WERI-Rb-1 (cell line): Measurements from ENCODE around the gene GCLM.
"Not testable (repeated sequence)": the region's sequence is repeated elsewhere in the genome, so short reads cannot be mapped to it uniquely, and the experiment has no call there.

Experiments used
- DNase-seq: peaks from one replicate; pipeline ENCODE4 v3.0.0-alpha.2; 2020
- H3K27ac ChIP-seq: fragments of 250-450 bp; sonication (Bioruptor Pico); 2 replicates; pipeline ENCODE4 v1.5.1; 2020; ENCODE audit warnings: mild to moderate bottlenecking, moderate library complexity
- H3K27me3 ChIP-seq: fragments of 250-450 bp; sonication (Bioruptor Pico); 2 replicates; pipeline ENCODE4 v1.5.1; 2021; ENCODE audit warnings: mild to moderate bottlenecking, low read depth, moderate library complexity; ENCODE audit not compliant: insufficient read depth, severe bottlenecking
- H3K36me3 ChIP-seq: fragments of 250-450 bp; sonication (Bioruptor Pico); 2 replicates; pipeline ENCODE4 v1.5.1; 2020; ENCODE audit warnings: mild to moderate bottlenecking, moderate library complexity
- H3K4me3 ChIP-seq: 2 replicates; pipeline ENCODE4 v1.5.1; 2011; ENCODE audit warnings: low read depth, mild to moderate bottlenecking, control low read depth, low read length
- H3K9me3 ChIP-seq: fragments of 250-450 bp; sonication (Bioruptor Pico); 2 replicates; pipeline ENCODE4 v1.5.1; 2021; ENCODE audit warnings: mild to moderate bottlenecking, moderate library complexity; ENCODE audit not compliant: severe bottlenecking
- CTCF ChIP-seq: IDR thresholded peaks from 2 replicates; pipeline ENCODE4 v1.5.1; 2011; ENCODE audit warnings: low read depth, mild to moderate bottlenecking, control low read depth, inconsistent platforms, low read length

Gene GCLM

GRCh38 chr1:93909146-93910050, at the start of gene GCLM:
Gene GCLM (minus strand): TSS chr1:93909430. CDS start chr1:93909163, 267 bp downstream.
- Histone ChIP-seq H3K36me3 (no peaks in the 10 kb centered on the region), H3K27me3 (no peaks in the 10 kb centered on the region), H3K27ac (peak within 1 kb of the TSS; percentile 76)

GRCh38 chr1:93958726-93959100, 49.5 kb upstream of the GCLM start:
- Histone ChIP-seq H3K36me3 (no peaks in the 10 kb centered on the region), H3K9me3 (peaks cover 12% of the 10 kb centered on the region), H3K4me3 (no peak overlapping the region), H3K27me3 (no peaks in the 10 kb centered on the region), H3K27ac (no peak overlapping the region)
- no peak for DNase-seq
- no peak for TF ChIP-seq CTCF

More at GRCh38 chr1:93909146-93910050, at the start of gene GCLM:
- H3K4me3 ChIP-seq, result peak within 1 kb of the TSS; percentile 68
- peak; percentile 96 for TF ChIP-seq CTCF
- DNase-seq, result peak; percentile 92
- H3K9me3 ChIP-seq, result peaks cover 8% of the 10 kb centered on the region

- H3K27ac ChIP-seq, result no peak overlapping the region
- H3K4me3 ChIP-seq, result no peak overlapping the region
- H3K27me3 ChIP-seq, result no peaks in the 10 kb centered on the region
- peaks cover 12% of the 10 kb centered on the region for H3K9me3 ChIP-seq
- H3K36me3 ChIP-seq, result no peaks in the 10 kb centered on the region
- no peak for TF ChIP-seq CTCF
- no peak for DNase-seq
Observed at GRCh38 chr1:93958032-93958725, 48.9 kb upstream of the GCLM start.

- H3K27ac ChIP-seq, result no peak overlapping the region
- no peak for TF ChIP-seq CTCF
- DNase-seq, result no peak
- no peaks in the 10 kb centered on the region for H3K36me3 ChIP-seq
- no peaks in the 10 kb centered on the region for H3K27me3 ChIP-seq
- no peak overlapping the region for H3K4me3 ChIP-seq
- H3K9me3 ChIP-seq, result peaks cover 12% of the 10 kb centered on the region
Observed at GRCh38 chr1:93955765-93956164, 46.5 kb upstream of the GCLM start.

- H3K4me3 ChIP-seq, H3K27ac ChIP-seq, H3K27me3 ChIP-seq, H3K9me3 ChIP-seq, DNase-seq, H3K36me3 ChIP-seq: not testable (repeated sequence)
Observed at GRCh38 chr1:93947002-93947686, 37.9 kb upstream of the GCLM start.
